ENCODE results near the gene PDE6G. TPM values are rescaled to one million over a fixed set of nuclear protein-coding genes. Genes with fewer than 3 reads are reported as not detected.

PDE6G gene
- total and polyA plus RNA-seq, 2 donors (not counting 1 experiment from before 2014, with no cell fraction given): 0.69 to 1.1 TPM

DNA sequence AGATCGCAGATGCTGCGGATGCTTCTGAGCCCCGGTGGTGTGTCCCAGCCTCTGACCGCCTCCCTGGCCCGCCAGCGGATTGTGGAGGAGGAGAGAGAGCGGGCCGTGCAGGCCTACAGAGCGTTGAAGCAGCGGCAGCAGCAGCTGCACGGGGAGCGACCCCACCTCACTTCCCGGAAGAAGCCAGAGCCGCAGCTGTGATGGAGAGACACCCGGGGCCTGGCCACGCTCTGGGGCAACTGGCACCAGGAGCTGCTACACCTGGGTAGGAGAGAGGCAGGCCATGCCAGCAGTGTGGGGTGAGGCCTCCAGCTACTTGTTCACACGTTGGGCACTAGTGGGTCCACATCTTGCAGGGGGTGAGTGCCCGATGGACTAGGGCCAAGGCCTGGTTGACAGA lies 16.2 kb upstream of the PDE6G start:
- no peaks in the 10 kb centered on the region for H3K9me3 Mint-ChIP-seq (ENCODE audit: insufficient read depth)
- Histone ChIP-seq H2AFZ (ENCODE audit: insufficient read depth, low read depth, low read length, poor library complexity, severe bottlenecking) (no peak overlapping the region), H3K9ac (ENCODE audit: low read length) (no peak overlapping the region), H4K20me1 (ENCODE audit: control insufficient read depth, insufficient read depth, low read length, poor library complexity, severe bottlenecking) (peaks cover 13% of the 10 kb centered on the region), H3K4me2 (replicated peaks; ENCODE audit: low read depth, low read length, poor library complexity, severe bottlenecking) (no peak overlapping the region), H3K27me3 (replicated peaks in 1 of 4; ENCODE audit: control extremely low read depth in 1 of 4, control insufficient read depth in 3 of 4, insufficient read depth in 4 of 4, low read length in 3 of 4) (no peaks in the 10 kb centered on the region), H3K4me1 (ENCODE audit: control insufficient read depth in 2 of 2, insufficient read depth in 2 of 2, low read length in 2 of 2) (peaks cover 8 to 9% of the 10 kb centered on the region in 2 donors), H3K27ac (ENCODE audit: low read length in 2 of 2) (no peak overlapping the region), H3K36me3 (replicated peaks in 1 of 2; ENCODE audit: control extremely low read depth in 1 of 2, control insufficient read depth in 1 of 2, extremely low read depth in 1 of 2, insufficient read depth in 2 of 2, low read length in 1 of 2) (peaks cover 0 to 53% of the 10 kb centered on the region in 2 experiments), H3K9me3 (ENCODE audit: control extremely low read depth in 1 of 3, control insufficient read depth in 2 of 3, insufficient read depth in 1 of 3, low read length in 2 of 3) (no peaks in the 10 kb centered on the region), H3K4me3 (ENCODE audit: control extremely low read depth in 1 of 5, extremely low read depth in 1 of 5, insufficient read depth in 1 of 5, low read depth in 2 of 5, low read length in 4 of 5) (no peak overlapping the region), H3K79me2 (ENCODE audit: control insufficient read depth, insufficient read depth, low read length) (peaks cover 27% of the 10 kb centered on the region)
- DNase-seq (no peak), ATAC-seq (ENCODE audit: low read depth) (no peak)
- no peak overlapping the region for H3K27ac Mint-ChIP-seq
- TF ChIP-seq, protein P1, sequence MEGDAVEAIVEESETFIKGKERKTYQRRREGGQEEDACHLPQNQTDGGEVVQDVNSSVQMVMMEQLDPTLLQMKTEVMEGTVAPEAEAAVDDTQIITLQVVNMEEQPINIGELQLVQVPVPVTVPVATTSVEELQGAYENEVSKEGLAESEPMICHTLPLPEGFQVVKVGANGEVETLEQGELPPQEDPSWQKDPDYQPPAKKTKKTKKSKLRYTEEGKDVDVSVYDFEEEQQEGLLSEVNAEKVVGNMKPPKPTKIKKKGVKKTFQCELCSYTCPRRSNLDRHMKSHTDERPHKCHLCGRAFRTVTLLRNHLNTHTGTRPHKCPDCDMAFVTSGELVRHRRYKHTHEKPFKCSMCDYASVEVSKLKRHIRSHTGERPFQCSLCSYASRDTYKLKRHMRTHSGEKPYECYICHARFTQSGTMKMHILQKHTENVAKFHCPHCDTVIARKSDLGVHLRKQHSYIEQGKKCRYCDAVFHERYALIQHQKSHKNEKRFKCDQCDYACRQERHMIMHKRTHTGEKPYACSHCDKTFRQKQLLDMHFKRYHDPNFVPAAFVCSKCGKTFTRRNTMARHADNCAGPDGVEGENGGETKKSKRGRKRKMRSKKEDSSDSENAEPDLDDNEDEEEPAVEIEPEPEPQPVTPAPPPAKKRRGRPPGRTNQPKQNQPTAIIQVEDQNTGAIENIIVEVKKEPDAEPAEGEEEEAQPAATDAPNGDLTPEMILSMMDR (IDR thresholded peaks at IDR 0.05): no peak
- no peak for TF ChIP-seq EZH2 (IDR thresholded peaks at IDR 0.05; ENCODE audit: borderline replicate concordance, insufficient read depth, low read depth, low read length, poor library complexity, severe bottlenecking)
- H3K4me1 Mint-ChIP-seq: peaks cover 15% of the 10 kb centered on the region
- intact Hi-C loops (cut with micrococcal nuclease): no loop called here
- H3K27me3 Mint-ChIP-seq: no peaks in the 10 kb centered on the region
- H3K4me3 Mint-ChIP-seq: no peak overlapping the region
- POLR2A ChIA-PET: no interaction called here
- CTCF ChIA-PET: no interaction called here
- WGBS (ENCODE audit: insufficient coverage): 95% methylated on average over 15 of the region's 18 CpGs

DNA sequence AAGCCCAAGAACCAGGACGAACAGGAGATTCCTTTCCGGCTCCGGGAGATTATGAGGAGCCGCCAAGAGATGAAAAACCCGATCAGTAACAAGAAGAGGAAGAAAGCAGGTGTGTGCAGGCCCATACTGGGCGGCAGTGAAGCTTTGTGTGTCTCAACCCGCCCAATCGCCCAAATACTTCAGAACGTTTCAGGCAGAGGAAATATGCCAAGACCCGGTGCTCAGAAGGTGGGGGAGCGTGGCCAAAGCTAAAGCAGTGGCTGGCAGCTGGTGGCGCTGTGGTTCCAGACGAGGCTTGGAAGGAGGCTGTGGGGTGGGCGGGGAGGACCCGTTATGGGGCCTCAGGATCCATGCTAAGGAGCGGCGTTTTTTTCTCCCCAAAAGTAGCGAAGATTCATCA lies 11.4 kb upstream of the PDE6G start:
- peaks cover 13% of the 10 kb centered on the region for H4K20me1 ChIP-seq (ENCODE audit: control insufficient read depth, insufficient read depth, low read length, poor library complexity, severe bottlenecking)
- H3K27ac ChIP-seq (ENCODE audit: low read length in 2 of 2): no peak overlapping the region
- Mint-ChIP-seq H3K4me3 (peak overlapping the region; percentile 91), H3K27me3 (no peaks in the 10 kb centered on the region), H3K4me1 (peaks cover 23% of the 10 kb centered on the region), H3K9me3 (ENCODE audit: insufficient read depth) (no peaks in the 10 kb centered on the region), H3K27ac (peak overlapping the region; percentile 53)
- H2AFZ ChIP-seq (ENCODE audit: insufficient read depth, low read depth, low read length, poor library complexity, severe bottlenecking): no peak overlapping the region
- no peaks in the 10 kb centered on the region for H3K9me3 ChIP-seq (ENCODE audit: control extremely low read depth in 1 of 3, control insufficient read depth in 2 of 3, insufficient read depth in 1 of 3, low read length in 2 of 3)
- H3K79me2 ChIP-seq (ENCODE audit: control insufficient read depth, insufficient read depth, low read length): peaks cover 54% of the 10 kb centered on the region
- ChIA-PET POLR2A (interaction anchor here (0.7 to 1.7 kb wide), 2 partner anchors 16 to 403 kb away, joined by 5 to 7 read pairs; partner anchors contain the start of genes ARL16 and HGS), CTCF (no interaction called here)
- H3K27me3 ChIP-seq (replicated peaks in 1 of 4; ENCODE audit: control extremely low read depth in 1 of 4, control insufficient read depth in 3 of 4, insufficient read depth in 4 of 4, low read length in 3 of 4): no peaks in the 10 kb centered on the region
- peaks cover 0 to 37% of the 10 kb centered on the region in 2 experiments for H3K36me3 ChIP-seq (replicated peaks in 1 of 2; ENCODE audit: control extremely low read depth in 1 of 2, control insufficient read depth in 1 of 2, extremely low read depth in 1 of 2, insufficient read depth in 2 of 2, low read length in 1 of 2)
- H3K9ac ChIP-seq (ENCODE audit: low read length): no peak overlapping the region
- intact Hi-C loops (cut with micrococcal nuclease): loop anchor here (2.0 kb wide), 1 partner anchor 115 kb away; the partner anchor contains the start of gene FAAP100
- 89% methylated on average over 18 of the region's 18 CpGs for WGBS (ENCODE audit: insufficient coverage)
- peak overlapping the region; percentile 93 for H3K4me2 ChIP-seq (replicated peaks; ENCODE audit: low read depth, low read length, poor library complexity, severe bottlenecking)
- TF ChIP-seq EZH2 (IDR thresholded peaks at IDR 0.05; ENCODE audit: borderline replicate concordance, insufficient read depth, low read depth, low read length, poor library complexity, severe bottlenecking): no peak
- TF ChIP-seq, protein P1 (IDR thresholded peaks at IDR 0.05): no peak
- DNase-seq (no peak), ATAC-seq (ENCODE audit: low read depth) (no peak)
- no peak overlapping the region for H3K4me3 ChIP-seq (ENCODE audit: control extremely low read depth in 1 of 5, extremely low read depth in 1 of 5, insufficient read depth in 1 of 5, low read depth in 2 of 5, low read length in 4 of 5)
- H3K4me1 ChIP-seq (ENCODE audit: control insufficient read depth in 2 of 2, insufficient read depth in 2 of 2, low read length in 2 of 2): peaks cover 19 to 25% of the 10 kb centered on the region in 2 donors
